H54 (cell line): ENCODE measurements around the gene TRIM40.
"Not testable (repeated sequence)": the region's sequence is repeated elsewhere in the genome, so short reads cannot be mapped to it uniquely, and the experiment has no call there.

ENCODE experiments used
- DNase-seq: peaks from one replicate; pipeline ENCODE4 v3.0.0; 2011; ENCODE audit warnings: low spot score, mixed read lengths; ENCODE audit not compliant: insufficient read length
- FAIRE-seq: peaks from 3 replicates; lab custom pipeline; 2011; peaks lifted over from hg19 to GRCh38; lab: Jason Lieb, UNC
- POLR2A ChIP-seq: IDR thresholded peaks from 2 replicates; pipeline ENCODE4 v1.6.1; 2011; ENCODE audit warnings: low read depth, mild to moderate bottlenecking, low read length

TRIM40 gene

GRCh38 chr6:30158475-30159040, 22.6 kb downstream of the TRIM40 start:
- TF ChIP-seq POLR2A = no peak
- FAIRE-seq (no peak), DNase-seq (no peak)

GRCh38 chr6:30160008-30160784, 24.3 kb downstream of the TRIM40 start:
- TF ChIP-seq POLR2A = no peak
- DNase-seq (no peak), FAIRE-seq (no peak)

GRCh38 chr6:30160785-30161531, 25.0 kb downstream of the TRIM40 start, which contains the start of gene TRIM10:
Gene TRIM10 (minus strand): TSS chr6:30161211. CDS start chr6:30160858, 353 bp downstream.
- FAIRE-seq (no peak), DNase-seq (no peak)
- no peak for TF ChIP-seq POLR2A

GRCh38 chr6:30162265-30163089, 26.5 kb downstream of the TRIM40 start:
- DNase-seq (no peak), FAIRE-seq (no peak)
- TF ChIP-seq POLR2A = no peak

GRCh38 chr6:30163090-30163917, 27.4 kb downstream of the TRIM40 start, which contains the start of gene TRIM15:
Gene TRIM15 (plus strand): TSS chr6:30163546. CDS start chr6:30163685, 139 bp downstream.
- DNase-seq = no peak
- FAIRE-seq = no peak
- no peak for TF ChIP-seq POLR2A

- FAIRE-seq (no peak), DNase-seq (no peak)
- no peak for TF ChIP-seq POLR2A
Observed at GRCh38 chr6:30163918-30164654, 28.1 kb downstream of the TRIM40 start.

- FAIRE-seq (no peak), DNase-seq (no peak)
- TF ChIP-seq POLR2A = no peak
Observed at GRCh38 chr6:30164714-30165113, 28.8 kb downstream of the TRIM40 start.

GRCh38 chr6:30165238-30165637, 29.3 kb downstream of the TRIM40 start:
- FAIRE-seq, DNase-seq: not testable (repeated sequence)

- TF ChIP-seq POLR2A = no peak
- no peak for FAIRE-seq
- no peak for DNase-seq
Observed at GRCh38 chr6:30167101-30167500, 31.2 kb downstream of the TRIM40 start.

GRCh38 chr6:30168741-30169140, 32.8 kb downstream of the TRIM40 start:
- no peak for TF ChIP-seq POLR2A
- FAIRE-seq (no peak), DNase-seq (no peak)

- FAIRE-seq (peak; percentile 38), DNase-seq (peak; percentile 36)
- TF ChIP-seq POLR2A = no peak
Observed at GRCh38 chr6:30169658-30170614, 34.0 kb downstream of the TRIM40 start.
